Mucosa of descending colon (tissue), 3 donors: Measurements from ENCODE around the gene LMTK2. TPM values are rescaled to one million over a fixed set of nuclear protein-coding genes. Genes with fewer than 3 reads are reported as not detected.
"Not testable (repeated sequence)": the region's sequence is repeated elsewhere in the genome, so short reads cannot be mapped to it uniquely, and the experiment has no call there.

Experiments used
- ATAC-seq: fragments of 200-7000 bp; cut with Tn5 transposase; one replicate; pipeline ENCODE4 v1.9.1; 2020; ENCODE audit warnings: mild to moderate bottlenecking, moderate library complexity
- DNase-seq, 3 donors: peaks; one replicate each; pipeline ENCODE4 v3.0.0-alpha.2; 2020
- H3K36me3 ChIP-seq: fragments of 200-600 bp; one replicate; pipeline ENCODE4 v1.8.0; 2021; ENCODE audit warnings: low read depth, mild to moderate bottlenecking
- H3K4me1 ChIP-seq: fragments of 200-600 bp; one replicate; pipeline ENCODE4 v1.8.0; 2021; ENCODE audit warnings: low read depth, mild to moderate bottlenecking
- H3K4me3 ChIP-seq: fragments of 200-600 bp; one replicate; pipeline ENCODE4 v1.8.0; 2021; ENCODE audit warnings: mild to moderate bottlenecking
- H3K9me3 ChIP-seq: fragments of 200-600 bp; one replicate; pipeline ENCODE4 v1.8.0; 2021; ENCODE audit warnings: mild to moderate bottlenecking
- CTCF ChIP-seq: fragments of 200-600 bp; IDR thresholded peaks from one replicate; pipeline ENCODE4 v1.8.0; 2022; ENCODE audit warnings: antibody characterized with exemption, mild to moderate bottlenecking
- intact Hi-C, 2 donors: fragments of 100-400 bp; cut with DNase I in 1 of 2; cut with micrococcal nuclease in 1 of 2; formaldehyde crosslinking; loops; one replicate each; pipeline versions ENCODE4 v1.11.0 to v1.11.1; 2022; cut with DNase I, micrococcal nuclease
- total RNA-seq, 3 donors: library from RNA; stranded (reverse); fragmentation: NEBNext Ultra II Directional in 2 of 3; extraction: Animal tissue kit (Norgen Biotek cat#: 25700) in 2 of 3; gene quantifications; one replicate each; pipeline versions ENCODE4 v1.2.1 to v1.2.4, GENCODE V29; 2021 to 2023
- donor health status: DM: no; HTN: no; CAD: no; lungs with moderate emphysema.
- donor health status: DM: no; HTN: no; CAD: no.
- donor health status: DM: no; HTN: yes; CAD: no.

The LMTK2 gene
- total RNA-seq, 3 donors from 2014 or later = 48.6 to 70.2 (median 52.9) TPM

- intact Hi-C loops = no loop called here
- no peak for DNase-seq
- Histone ChIP-seq H3K4me1 (peaks cover 7% of the 10 kb centered on the region), H3K9me3 (no peaks in the 10 kb centered on the region), H3K4me3 (no peak overlapping the region), H3K36me3 (no peaks in the 10 kb centered on the region)
- TF ChIP-seq CTCF = no peak
- ATAC-seq = peak; percentile 84
These were observed 10.2 kb downstream of the LMTK2 start for GRCh38 chr7:98116656-98117461.

DNA sequence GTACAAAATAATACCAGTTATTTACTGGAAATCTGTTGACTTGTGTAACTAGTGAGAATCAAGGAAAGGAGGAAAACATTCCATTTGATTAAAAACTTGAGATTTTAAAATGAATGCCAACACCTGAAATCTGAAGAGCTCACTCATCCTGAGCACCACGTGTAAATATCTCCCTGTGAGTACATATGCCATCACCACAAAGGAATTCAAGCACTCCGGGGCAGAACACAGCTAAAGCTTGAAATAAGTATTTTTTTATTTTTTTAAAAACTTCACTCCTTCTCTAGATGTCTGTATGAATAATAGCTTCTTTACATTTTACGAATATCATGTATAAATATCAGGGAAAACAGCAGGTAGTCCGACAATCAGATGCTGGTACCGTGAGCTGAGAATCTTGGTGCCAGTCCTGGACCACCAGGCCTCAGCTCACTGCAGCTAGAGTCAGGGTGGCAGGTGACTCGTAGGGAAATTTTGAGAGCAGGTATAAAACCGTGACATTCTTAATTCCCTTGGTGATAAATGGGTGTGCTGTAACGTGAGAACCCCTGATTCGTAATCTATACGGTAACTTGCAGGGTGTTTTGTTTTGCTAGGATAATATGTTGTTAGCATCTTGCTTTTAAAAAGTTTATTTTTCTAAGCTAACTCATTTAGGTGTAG lies 12.7 kb downstream of the LMTK2 start:
- Histone ChIP-seq H3K36me3 (no peaks in the 10 kb centered on the region), H3K4me1 (peaks cover 7% of the 10 kb centered on the region), H3K9me3 (no peaks in the 10 kb centered on the region), H3K4me3 (no peak overlapping the region)
- intact Hi-C loops = no loop called here
- ATAC-seq (no peak), DNase-seq (no peak)
- no peak for TF ChIP-seq CTCF

DNA sequence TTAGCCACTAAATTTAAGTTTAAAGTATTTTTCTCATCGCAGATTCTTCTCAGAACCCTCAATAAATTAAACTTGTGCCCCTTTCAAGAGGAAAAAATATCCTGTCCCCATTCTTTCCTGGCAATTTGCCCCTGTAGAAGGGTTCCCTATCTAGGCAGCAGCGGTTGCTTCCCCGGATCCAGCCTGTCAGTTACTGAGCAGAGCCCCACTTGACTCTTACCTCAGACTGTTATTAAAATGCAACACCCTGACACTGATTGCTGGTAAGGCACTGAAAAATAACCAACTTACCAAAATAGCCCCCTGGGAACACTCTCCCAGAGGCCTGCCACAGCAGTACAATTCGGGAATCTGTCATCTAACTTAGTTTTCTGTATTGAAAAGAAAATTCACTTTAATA lies 13.9 kb downstream of the LMTK2 start:
- Histone ChIP-seq H3K4me1 (peaks cover 7% of the 10 kb centered on the region), H3K36me3 (no peaks in the 10 kb centered on the region), H3K4me3 (no peak overlapping the region), H3K9me3 (no peaks in the 10 kb centered on the region)
- DNase-seq (no peak), ATAC-seq (no peak)
- intact Hi-C loops = no loop called here
- TF ChIP-seq CTCF = no peak

DNA sequence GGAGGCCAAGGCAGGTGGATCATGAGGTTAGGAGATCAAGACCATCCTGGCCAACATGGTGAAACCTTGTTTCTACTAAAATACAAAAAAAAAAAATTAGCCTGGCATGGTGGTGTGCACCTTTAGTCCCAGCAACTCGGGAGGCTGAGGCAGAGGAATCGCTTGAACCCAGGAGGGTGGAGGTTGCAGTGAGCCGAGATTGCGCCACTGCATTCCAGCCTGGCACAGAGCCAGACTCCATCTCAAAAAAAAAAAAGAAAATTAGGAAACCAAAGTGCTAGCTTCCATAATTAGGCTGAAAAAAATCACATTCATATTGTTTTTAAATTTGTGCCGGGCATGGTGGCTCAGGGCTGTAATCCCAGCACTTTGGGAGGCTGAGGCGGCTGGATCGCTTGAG lies 14.7 kb downstream of the LMTK2 start:
- H3K4me1 ChIP-seq, H3K4me3 ChIP-seq, H3K36me3 ChIP-seq, H3K9me3 ChIP-seq, ATAC-seq, intact Hi-C loops, DNase-seq: not testable (repeated sequence)

GRCh38 chr7:98123365-98123696 lies 16.7 kb downstream of the LMTK2 start:
- H3K4me3 ChIP-seq = no peak overlapping the region
- H3K9me3 ChIP-seq = no peaks in the 10 kb centered on the region
- no peaks in the 10 kb centered on the region for H3K4me1 ChIP-seq
- TF ChIP-seq CTCF = no peak
- no peak for ATAC-seq
- DNase-seq = no peak
- no peaks in the 10 kb centered on the region for H3K36me3 ChIP-seq
- intact Hi-C loops = no loop called here

DNA sequence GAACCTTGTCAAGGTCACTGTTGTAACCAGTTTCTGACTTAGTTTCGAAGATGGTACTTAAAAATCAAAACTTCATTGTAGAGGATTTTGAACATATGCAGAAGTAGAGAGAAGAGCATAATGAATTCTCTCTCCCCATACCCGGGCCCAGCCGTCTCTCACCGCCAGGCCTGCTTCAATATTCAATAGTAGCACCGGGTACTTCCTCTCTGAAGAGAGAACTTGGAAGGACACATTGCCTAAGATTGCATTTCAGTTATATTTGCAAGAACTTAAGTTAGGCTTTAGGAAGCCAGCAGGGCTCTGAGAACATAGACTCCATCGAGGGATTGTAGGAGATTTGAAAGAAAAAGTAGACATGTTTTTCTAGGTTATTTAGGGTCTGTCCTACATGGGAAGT lies 19.1 kb downstream of the LMTK2 start:
- TF ChIP-seq CTCF = no peak
- no peak overlapping the region for H3K4me3 ChIP-seq
- H3K4me1 ChIP-seq = peaks cover 1% of the 10 kb centered on the region
- intact Hi-C loops = no loop called here
- no peaks in the 10 kb centered on the region for H3K9me3 ChIP-seq
- ATAC-seq = peak; percentile 18
- DNase-seq = no peak
- H3K36me3 ChIP-seq = no peaks in the 10 kb centered on the region
